Stimulated activated naive B cell treated with anti-CD40 and anti-IgM and Interleukin-4, amounts not matched to agents 10 μg/mL and 1 μg/mL and 100 μg/mL, for 72 hours (primary cell): ENCODE results near the gene CHST11.
A peak's percentile ranks its signal among the peaks of the same experiment; 100 is the strongest.
"Not testable (repeated sequence)": the region's sequence is repeated elsewhere in the genome, so short reads cannot be mapped to it uniquely, and the experiment has no call there.

Experiments used
- ATAC-seq, 2 donors: fragments of 150-1000 bp; cut with Tn5 transposase; replicated peaks; 2 replicates each; pipeline ENCODE4 v1.10.0; 2021; ENCODE audit warnings: moderate library complexity in 1 of 2
- DNase-seq: peaks from one replicate; pipeline ENCODE4 v3.0.0; 2021
- H3K27ac Mint-ChIP-seq: one replicate; pipeline ENCODE4 v1.8.0; 2022; ENCODE audit warnings: mild to moderate bottlenecking, mixed read lengths
- H3K27me3 Mint-ChIP-seq, 2 donors: one replicate each; pipeline ENCODE4 v1.8.0; 2022; ENCODE audit warnings: mixed read lengths in 2 of 2
- H3K36me3 Mint-ChIP-seq, 2 donors: one replicate each; pipeline ENCODE4 v1.8.0; 2022; ENCODE audit warnings: mixed read lengths in 2 of 2, mild to moderate bottlenecking in 1 of 2
- H3K4me1 Mint-ChIP-seq, 2 donors: one replicate each; pipeline ENCODE4 v1.8.0; 2022; ENCODE audit warnings: mixed read lengths in 2 of 2, mild to moderate bottlenecking in 1 of 2
- H3K4me3 Mint-ChIP-seq, 2 donors: one replicate each; pipeline ENCODE4 v1.8.0; 2022; ENCODE audit warnings: mild to moderate bottlenecking in 2 of 2, mixed read lengths in 2 of 2, moderate library complexity in 1 of 2
- H3K9me3 Mint-ChIP-seq, 2 donors: one replicate each; pipeline ENCODE4 v1.8.0; 2022; ENCODE audit warnings: mixed read lengths in 2 of 2, mild to moderate bottlenecking in 1 of 2

Gene CHST11

DNA sequence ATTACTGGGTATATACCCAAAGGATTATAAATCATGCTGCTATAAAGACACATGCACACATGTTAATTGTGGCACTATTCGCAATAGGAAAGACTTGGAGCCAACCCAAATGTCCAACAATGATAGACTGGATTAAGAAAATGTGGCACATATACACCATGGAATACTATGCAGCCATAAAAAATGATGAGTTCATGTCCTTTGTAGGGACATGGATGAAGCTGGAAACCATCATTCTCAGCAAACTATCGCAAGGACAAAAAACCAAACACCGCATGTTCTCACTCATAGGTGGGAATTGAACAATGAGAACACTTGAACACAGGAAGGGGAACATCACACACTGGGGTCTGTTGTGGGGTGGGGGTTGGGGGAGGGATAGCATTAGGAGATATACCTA is 117.6 kb downstream of the CHST11 start:
- not testable (repeated sequence) for H3K9me3 Mint-ChIP-seq, H3K27ac Mint-ChIP-seq, H3K4me3 Mint-ChIP-seq, DNase-seq, H3K27me3 Mint-ChIP-seq, ATAC-seq
- Mint-ChIP-seq H3K36me3 (peaks cover 28 to 46% of the 10 kb centered on the region in 2 donors), H3K4me1 (peaks cover 56 to 77% of the 10 kb centered on the region in 2 donors)

DNA sequence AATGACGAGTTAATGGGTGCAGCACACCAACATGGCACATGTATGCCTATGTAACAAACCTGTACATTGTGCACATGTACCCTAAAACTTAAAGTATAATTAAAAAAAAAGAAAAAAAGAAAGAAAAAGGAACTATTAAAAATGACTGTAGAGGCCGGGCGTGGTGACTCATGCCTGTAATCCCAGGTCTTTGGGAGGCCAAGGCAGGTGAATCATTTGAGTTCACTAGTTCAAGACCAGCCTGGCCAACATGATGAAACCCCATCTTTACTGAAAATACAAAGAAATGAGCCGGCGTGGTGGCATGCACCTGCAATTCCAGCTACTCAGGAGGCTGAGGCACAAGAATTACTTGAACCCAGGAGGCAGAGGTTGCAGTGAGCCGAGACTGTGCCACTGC is 118.0 kb downstream of the CHST11 start:
- H3K4me3 Mint-ChIP-seq, ATAC-seq, DNase-seq, H3K27me3 Mint-ChIP-seq, H3K9me3 Mint-ChIP-seq: not testable (repeated sequence)
- H3K27ac Mint-ChIP-seq = peak overlapping the region; percentile 38
- peaks cover 28 to 46% of the 10 kb centered on the region in 2 donors for H3K36me3 Mint-ChIP-seq
- peaks cover 56 to 77% of the 10 kb centered on the region in 2 donors for H3K4me1 Mint-ChIP-seq

DNA sequence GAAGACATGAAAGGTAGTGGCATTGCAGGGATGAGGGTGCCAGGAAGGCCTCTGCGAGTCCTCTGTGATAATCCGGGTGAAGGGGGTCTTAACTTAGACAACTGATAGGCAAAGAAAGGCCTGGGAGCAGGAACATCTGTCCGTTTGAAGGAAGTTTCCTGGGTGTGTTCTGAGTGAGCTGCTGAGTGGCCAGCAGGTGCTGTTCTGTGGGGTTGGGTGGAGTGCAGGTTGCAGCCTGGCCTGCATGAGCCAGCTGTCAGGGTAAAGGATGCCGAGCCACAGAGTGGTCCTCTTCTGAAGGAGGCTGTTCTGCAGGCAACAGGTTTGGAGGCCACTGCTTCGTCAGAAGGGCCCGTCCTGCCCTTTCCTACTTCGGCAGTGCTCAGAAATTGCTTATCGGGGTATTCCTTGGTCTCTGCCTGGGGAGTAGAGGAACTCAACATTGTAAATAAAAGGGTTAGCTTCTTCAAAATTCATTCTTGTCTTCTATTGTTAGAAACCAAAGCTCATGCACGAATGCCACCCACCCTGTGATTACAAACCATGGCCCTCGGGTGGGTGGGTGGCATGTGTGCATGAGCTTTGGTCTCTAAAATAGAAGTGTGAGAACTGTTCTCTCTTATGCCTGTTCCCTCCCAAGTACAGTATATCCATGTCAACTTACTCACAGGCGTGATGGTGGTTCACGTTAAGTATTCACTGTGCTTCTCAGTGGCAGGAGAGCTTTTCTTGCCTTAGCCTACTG is 118.9 kb downstream of the CHST11 start:
- ATAC-seq (peak in 1 of 2 donors; percentile 22), DNase-seq (no peak)
- H3K27me3 Mint-ChIP-seq = no peaks in the 10 kb centered on the region
- H3K9me3 Mint-ChIP-seq = no peaks in the 10 kb centered on the region
- H3K4me3 Mint-ChIP-seq = peak overlapping the region; percentile 18 to 46
- H3K27ac Mint-ChIP-seq = peak overlapping the region; percentile 38
- H3K4me1 Mint-ChIP-seq = peaks cover 54 to 77% of the 10 kb centered on the region in 2 donors
- H3K36me3 Mint-ChIP-seq = peaks cover 28 to 42% of the 10 kb centered on the region in 2 donors

DNA sequence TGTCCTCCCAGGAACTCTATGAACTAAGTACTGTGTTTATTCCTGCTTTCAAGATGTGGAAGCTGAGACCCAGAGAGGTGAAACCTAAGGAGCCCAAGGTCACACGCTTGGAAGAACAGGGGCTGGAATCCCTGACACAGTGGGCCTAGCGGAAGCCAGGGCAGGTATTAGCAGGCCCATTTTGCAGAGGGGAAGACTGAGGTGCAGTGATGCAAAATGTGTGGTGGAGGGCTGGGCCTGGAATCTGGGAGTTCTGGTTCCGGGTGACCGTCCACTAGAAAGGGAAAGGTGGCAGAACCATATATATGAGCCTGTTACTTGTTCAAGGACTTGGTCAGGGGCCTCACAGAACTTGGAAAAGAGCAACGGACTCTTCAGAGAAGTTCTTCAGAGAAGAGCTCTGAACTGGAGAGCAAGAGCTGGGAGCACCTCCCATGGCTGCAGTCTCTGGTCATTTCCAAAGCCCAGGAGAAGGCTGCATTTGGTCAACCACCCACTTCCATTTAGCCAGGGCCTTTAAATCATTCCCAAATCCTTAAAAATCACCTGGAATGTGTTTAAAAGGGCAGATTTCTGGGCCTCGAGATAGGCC is 119.5 kb downstream of the CHST11 start:
- Mint-ChIP-seq H3K4me1 (peaks cover 52 to 77% of the 10 kb centered on the region in 2 donors), H3K4me3 (no peak overlapping the region), H3K27me3 (no peaks in the 10 kb centered on the region), H3K36me3 (peaks cover 28 to 41% of the 10 kb centered on the region in 2 donors), H3K27ac (peak overlapping the region; percentile 17), H3K9me3 (no peaks in the 10 kb centered on the region)
- DNase-seq (no peak), ATAC-seq (no peak)

DNA sequence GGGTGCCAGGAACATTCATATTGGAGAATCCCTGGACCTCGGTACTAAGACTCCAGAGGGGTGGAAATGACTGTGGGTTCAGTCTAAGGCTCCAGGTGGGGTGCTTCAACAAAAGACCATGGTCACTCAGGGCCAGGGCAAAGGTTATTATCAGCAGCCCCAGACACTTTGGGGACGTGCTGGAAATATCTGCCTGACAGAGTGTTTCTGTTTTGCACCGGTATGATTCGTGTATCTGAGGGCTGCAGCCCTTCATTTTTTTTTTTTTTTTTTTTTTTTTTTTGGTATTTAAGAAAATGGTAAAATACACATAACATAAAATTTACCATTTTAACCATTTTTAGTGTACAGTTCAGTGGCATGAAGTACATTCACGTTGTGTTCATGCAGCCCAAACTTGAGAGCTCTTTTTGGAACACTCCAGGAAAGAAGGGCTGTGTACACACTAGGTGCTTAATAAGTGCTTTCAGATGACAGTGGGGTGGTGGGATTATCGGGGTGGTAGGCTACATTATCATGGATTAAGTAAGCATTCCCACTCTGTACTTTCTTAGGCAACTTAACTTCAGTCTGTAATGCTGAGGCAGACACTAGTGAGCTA is 120.3 kb downstream of the CHST11 start:
- Mint-ChIP-seq H3K4me1 (peaks cover 55 to 81% of the 10 kb centered on the region in 2 donors), H3K9me3 (no peaks in the 10 kb centered on the region), H3K4me3 (no peak overlapping the region), H3K27ac (no peak overlapping the region), H3K27me3 (no peaks in the 10 kb centered on the region), H3K36me3 (peaks cover 28 to 41% of the 10 kb centered on the region in 2 donors)
- DNase-seq (no peak), ATAC-seq (no peak)

DNA sequence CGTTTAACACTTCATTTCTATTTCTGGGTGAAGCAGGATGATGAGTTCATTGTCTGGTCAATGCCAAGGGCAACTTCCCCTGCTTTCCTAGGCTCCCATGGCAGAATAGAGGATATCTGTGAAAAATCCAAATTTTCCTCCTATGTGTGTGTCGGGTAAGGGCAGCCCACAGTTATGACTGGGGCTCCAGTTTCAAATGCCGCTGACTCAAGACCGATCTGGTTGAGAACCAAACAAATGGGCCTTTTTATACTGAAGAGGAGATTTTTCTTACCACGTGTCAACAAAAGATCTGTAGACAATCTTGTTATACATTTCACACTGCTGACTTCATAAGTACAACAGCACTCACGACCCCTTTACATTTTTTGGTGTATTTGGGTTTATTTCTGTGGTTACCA is 120.8 kb downstream of the CHST11 start:
- peaks cover 26 to 39% of the 10 kb centered on the region in 2 donors for H3K36me3 Mint-ChIP-seq
- no peaks in the 10 kb centered on the region for H3K27me3 Mint-ChIP-seq
- H3K27ac Mint-ChIP-seq = no peak overlapping the region
- no peak for DNase-seq
- no peaks in the 10 kb centered on the region for H3K9me3 Mint-ChIP-seq
- no peak overlapping the region for H3K4me3 Mint-ChIP-seq
- H3K4me1 Mint-ChIP-seq = peaks cover 58 to 82% of the 10 kb centered on the region in 2 donors
- no peak for ATAC-seq

DNA sequence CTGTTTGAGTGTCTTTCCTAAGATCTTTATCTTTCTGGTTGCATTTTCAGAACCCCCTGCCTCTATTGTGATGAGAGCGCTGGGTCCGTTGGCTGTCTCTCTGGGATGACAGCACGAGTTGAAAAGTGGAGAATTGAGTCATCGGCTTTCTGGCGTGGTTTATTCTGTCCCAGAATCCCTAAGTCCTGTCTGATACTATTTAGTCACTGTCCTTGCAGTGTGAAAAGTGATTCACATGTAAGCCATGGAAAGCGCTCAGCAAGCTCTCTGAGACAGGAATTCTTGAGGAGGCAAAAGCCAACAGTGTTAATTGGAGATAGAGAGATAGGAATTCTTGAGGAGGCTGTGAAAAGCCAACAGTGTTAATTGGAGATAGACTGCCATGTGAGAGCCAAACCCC is 121.7 kb downstream of the CHST11 start:
- Mint-ChIP-seq H3K27ac (no peak overlapping the region), H3K9me3 (no peaks in the 10 kb centered on the region), H3K27me3 (no peaks in the 10 kb centered on the region), H3K4me3 (no peak overlapping the region), H3K4me1 (peaks cover 65 to 87% of the 10 kb centered on the region in 2 donors), H3K36me3 (peaks cover 22 to 35% of the 10 kb centered on the region in 2 donors)
- DNase-seq (no peak), ATAC-seq (no peak)

DNA sequence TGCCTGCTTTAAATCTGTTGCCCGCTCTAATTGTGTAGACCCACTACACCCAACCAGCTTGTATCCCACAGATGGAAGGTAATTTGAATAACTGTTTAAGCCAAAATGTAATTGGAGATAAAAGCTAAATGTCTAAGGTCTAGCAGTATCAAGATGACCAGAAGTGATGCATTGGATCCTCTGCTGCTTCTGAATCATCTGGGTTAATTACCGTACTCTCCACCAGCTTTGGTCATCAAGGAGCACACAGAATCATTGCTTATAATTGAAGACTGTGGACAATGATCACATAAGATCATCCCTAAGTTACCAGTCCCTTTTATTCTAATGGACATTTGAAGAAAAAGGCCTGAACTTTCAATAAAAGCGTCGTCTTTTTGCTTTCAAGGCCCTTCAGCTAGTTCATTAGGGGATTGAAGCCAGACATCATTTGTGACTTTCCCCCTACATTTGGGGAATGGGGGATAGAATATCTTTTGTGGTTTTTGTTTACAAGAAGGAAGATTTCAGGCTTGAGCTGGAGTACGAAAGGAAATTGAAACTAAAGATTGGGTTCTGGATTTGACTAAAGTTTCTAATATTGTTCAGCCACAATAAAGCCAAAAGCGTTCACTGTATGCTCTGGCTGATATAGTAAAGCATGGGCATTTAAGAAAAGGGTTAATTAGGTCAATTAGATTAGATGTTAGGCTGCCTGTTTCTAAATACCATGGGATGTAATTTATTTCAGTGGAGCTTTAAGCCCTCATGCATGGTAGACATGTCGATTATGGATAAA is 123.2 kb downstream of the CHST11 start:
- H3K27ac Mint-ChIP-seq = no peak overlapping the region
- no peaks in the 10 kb centered on the region for H3K9me3 Mint-ChIP-seq
- no peaks in the 10 kb centered on the region for H3K27me3 Mint-ChIP-seq
- H3K36me3 Mint-ChIP-seq = peaks cover 18 to 30% of the 10 kb centered on the region in 2 donors
- no peak for ATAC-seq
- no peak for DNase-seq
- peak overlapping the region in 1 of 2 donors; percentile 29 for H3K4me3 Mint-ChIP-seq
- peaks cover 70 to 98% of the 10 kb centered on the region in 2 donors for H3K4me1 Mint-ChIP-seq

DNA sequence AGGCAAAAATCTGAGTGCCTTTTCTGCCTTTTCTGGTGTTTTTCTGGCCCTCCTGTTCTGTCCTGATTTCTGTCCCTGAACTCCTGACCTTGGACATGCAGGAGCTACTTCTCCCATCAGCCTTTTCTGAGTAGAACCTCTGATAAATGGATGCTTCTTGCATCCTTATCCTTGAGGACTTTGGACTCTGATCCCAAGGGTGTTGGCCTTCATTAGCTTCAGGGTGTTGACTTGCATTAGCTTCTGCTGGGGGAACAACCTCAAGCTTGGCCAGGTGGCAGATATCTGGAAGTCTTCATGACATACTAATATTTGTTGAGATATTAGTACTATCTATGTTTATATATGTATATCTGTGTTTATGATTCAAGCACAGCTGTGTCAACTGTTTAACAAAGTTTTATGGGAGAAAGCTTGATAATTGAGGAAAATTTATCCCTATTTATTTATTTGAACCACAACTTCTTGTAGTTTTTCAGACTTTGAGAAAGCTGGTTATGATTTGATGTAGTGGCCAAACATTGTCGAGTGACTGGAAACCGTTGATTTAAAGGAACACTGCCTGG is 124.3 kb downstream of the CHST11 start:
- H3K27ac Mint-ChIP-seq = peak overlapping the region; percentile 88
- no peaks in the 10 kb centered on the region for H3K9me3 Mint-ChIP-seq
- peaks cover 23 to 31% of the 10 kb centered on the region in 2 donors for H3K36me3 Mint-ChIP-seq
- ATAC-seq = no peak
- peaks cover 69 to 98% of the 10 kb centered on the region in 2 donors for H3K4me1 Mint-ChIP-seq
- H3K4me3 Mint-ChIP-seq = peak overlapping the region in 1 of 2 donors; percentile 8
- no peaks in the 10 kb centered on the region for H3K27me3 Mint-ChIP-seq
- no peak for DNase-seq

DNA sequence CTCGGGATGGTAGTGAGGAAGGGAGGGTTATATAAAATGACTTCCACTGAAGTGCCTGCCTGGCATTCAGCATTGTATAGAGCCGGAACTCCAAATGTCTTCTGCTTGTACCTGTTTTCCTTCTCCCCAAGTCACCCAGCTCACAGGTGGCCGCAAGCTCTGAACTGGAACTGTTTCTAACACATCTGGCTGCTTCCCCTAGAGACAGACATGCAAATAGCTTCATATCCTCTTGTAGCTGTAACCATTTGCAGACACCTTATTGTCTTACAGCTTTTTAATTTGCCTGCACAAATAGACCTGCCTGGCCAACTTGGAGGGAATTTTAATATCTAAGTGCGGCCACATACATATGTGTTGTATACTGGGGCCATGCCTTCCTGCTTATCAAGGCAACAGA is 126.0 kb downstream of the CHST11 start:
- Mint-ChIP-seq H3K27ac (peak overlapping the region; percentile 84), H3K36me3 (peaks cover 15 to 25% of the 10 kb centered on the region in 2 donors), H3K27me3 (no peaks in the 10 kb centered on the region), H3K9me3 (no peaks in the 10 kb centered on the region), H3K4me1 (peaks cover 65 to 94% of the 10 kb centered on the region in 2 donors), H3K4me3 (peak overlapping the region in 1 of 2 donors; percentile 62)
- ATAC-seq = peak; percentile 91 to 94
- DNase-seq = peak; percentile 58

DNA sequence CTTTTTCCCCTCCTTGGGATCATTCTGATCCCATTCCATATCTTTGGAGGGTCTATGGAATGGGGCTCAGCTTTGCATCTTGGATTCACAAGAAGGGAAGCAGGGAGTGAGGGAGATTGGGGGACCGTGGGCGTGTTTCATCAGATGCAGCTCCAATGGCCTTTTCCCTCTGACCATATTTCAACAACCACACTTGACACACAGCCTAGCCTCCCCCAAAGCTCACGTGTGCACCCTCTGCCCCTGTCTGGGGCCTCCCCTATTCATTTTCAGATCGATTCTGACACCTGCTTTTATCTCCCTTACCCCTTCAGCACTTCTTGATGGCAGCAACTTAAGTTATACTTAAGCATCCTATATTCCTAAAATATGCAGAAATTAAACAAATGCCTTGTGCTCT is 126.6 kb downstream of the CHST11 start:
- H3K27me3 Mint-ChIP-seq = no peaks in the 10 kb centered on the region
- H3K9me3 Mint-ChIP-seq = no peaks in the 10 kb centered on the region
- H3K4me1 Mint-ChIP-seq = peaks cover 62 to 91% of the 10 kb centered on the region in 2 donors
- H3K36me3 Mint-ChIP-seq = peaks cover 14 to 24% of the 10 kb centered on the region in 2 donors
- ATAC-seq (peak; percentile 86 to 87), DNase-seq (no peak)
- H3K27ac Mint-ChIP-seq = peak overlapping the region; percentile 84
- H3K4me3 Mint-ChIP-seq = peak overlapping the region; percentile 53 to 62

DNA sequence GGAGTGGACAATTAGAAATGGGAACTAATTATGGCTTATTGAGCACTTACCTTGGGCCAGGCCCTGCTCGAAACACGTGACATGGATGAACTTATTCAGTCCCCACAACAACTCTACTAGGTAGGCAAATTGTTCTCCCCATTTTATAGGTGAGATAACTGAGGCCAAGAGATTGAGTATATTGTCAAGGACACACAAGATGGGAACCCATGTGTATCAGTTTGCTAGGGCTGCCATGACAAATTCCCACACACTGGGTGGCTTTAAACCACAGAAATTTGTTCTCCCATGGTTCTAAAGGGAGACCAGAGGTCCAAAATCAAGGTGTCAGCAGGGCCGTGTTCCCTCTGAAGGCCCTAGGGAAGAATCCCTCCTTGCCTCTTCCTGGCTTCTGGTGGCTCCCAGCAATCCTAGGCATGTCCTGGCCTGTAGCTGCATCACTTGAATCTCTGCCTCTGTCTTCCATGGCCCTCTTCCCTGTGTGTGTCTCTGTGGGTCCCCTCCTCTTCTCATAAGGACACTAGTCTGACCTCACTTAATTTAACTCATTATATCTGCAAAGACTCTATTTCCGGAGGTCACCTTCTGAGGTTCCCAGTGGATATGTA is 128.8 kb downstream of the CHST11 start:
- no peaks in the 10 kb centered on the region for H3K27me3 Mint-ChIP-seq
- ATAC-seq = no peak
- H3K36me3 Mint-ChIP-seq = peaks cover 27 to 36% of the 10 kb centered on the region in 2 donors
- no peaks in the 10 kb centered on the region for H3K9me3 Mint-ChIP-seq
- H3K4me3 Mint-ChIP-seq = peak overlapping the region in 1 of 2 donors; percentile 32
- no peak for DNase-seq
- H3K4me1 Mint-ChIP-seq = peaks cover 48 to 85% of the 10 kb centered on the region in 2 donors
- peak overlapping the region; percentile 70 for H3K27ac Mint-ChIP-seq

DNA sequence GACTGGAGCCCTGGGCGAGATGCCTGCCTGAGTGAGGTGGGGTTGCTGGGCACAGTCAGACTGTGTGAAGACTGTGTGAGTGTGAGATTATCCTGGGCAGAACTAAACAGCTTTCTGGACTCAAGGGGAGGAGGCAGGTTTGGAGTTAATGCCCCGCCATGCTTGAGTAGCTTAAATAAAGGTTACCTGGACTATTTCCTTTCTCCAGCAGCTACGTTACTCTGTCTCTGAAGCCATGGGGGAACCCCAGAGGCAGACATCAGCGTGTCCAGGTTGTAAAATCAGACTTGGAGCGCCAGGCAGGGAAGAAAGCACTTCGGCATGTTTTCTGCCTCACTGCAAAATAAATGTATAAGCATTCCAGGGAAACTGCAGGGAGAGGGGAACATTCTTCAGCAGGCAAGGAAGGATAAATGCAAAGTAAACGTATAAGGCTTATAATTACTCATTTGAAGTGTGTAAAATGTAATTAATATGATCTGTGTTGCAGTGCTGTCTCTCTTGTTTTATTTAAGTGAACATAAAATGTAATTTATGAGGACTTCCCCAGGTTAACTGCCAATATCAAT is 129.7 kb downstream of the CHST11 start:
- H3K27ac Mint-ChIP-seq = peak overlapping the region; percentile 39
- no peak for DNase-seq
- H3K9me3 Mint-ChIP-seq = peaks cover 0 to 1% of the 10 kb centered on the region in 2 donors
- H3K36me3 Mint-ChIP-seq = peaks cover 33 to 42% of the 10 kb centered on the region in 2 donors
- peaks cover 54 to 84% of the 10 kb centered on the region in 2 donors for H3K4me1 Mint-ChIP-seq
- ATAC-seq = no peak
- no peaks in the 10 kb centered on the region for H3K27me3 Mint-ChIP-seq
- no peak overlapping the region for H3K4me3 Mint-ChIP-seq
